GM06990 (cell line): ENCODE results near the gene GP2.

ENCODE experiments used
- DNase-seq: peaks from one replicate; pipeline ENCODE4 v3.0.0-alpha.2; 2011; ENCODE audit not compliant: insufficient read length; ENCODE audit errors: extremely low read depth
- H3K27me3 ChIP-seq: replicated peaks from 2 replicates; pipeline ENCODE4 v1.6.0; 2011; ENCODE audit warnings: low read length; ENCODE audit not compliant: control insufficient read depth, insufficient read depth
- H3K36me3 ChIP-seq: 2 replicates; pipeline ENCODE4 v1.5.1; 2011; ENCODE audit warnings: low read length; ENCODE audit not compliant: control insufficient read depth, insufficient read depth
- H3K4me3 ChIP-seq: replicated peaks from 2 replicates; pipeline ENCODE4 v1.5.1; 2011; ENCODE audit warnings: low read depth, mild to moderate bottlenecking, control low read depth, low read length
- TF ChIP-seq, protein P1 (sequence below): IDR thresholded peaks from 2 replicates; pipeline ENCODE4 v1.5.1; 2011; ENCODE audit warnings: low read length, control low read depth, mild to moderate bottlenecking, inconsistent platforms; ENCODE audit not compliant: insufficient read depth, poor library complexity, severe bottlenecking

Gene GP2

DNA sequence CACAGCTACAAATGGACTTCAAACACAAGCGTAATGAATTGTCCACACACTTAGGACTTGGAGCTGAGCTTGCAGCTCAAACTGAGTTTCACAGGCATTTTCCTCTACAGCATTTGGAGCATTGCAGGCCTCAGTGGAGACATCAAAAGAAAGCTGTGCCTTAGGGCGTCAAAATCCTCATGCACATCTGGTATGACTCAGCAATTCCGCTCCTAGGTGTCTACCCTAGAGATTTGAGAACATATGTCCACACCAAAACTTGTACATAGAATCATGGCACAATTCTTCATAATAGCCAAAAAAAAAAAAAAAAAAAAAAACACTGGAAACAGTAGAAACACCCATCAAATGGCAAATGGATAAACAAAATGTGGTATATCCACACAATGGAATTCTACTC is 47.1 kb downstream of the GP2 start:
- Histone ChIP-seq H3K36me3 (no peaks in the 10 kb centered on the region), H3K27me3 (no peaks in the 10 kb centered on the region; the same call in none of the 2 replicates), H3K4me3 (no peak overlapping the region)
- no peak for DNase-seq
- TF ChIP-seq, protein P1, sequence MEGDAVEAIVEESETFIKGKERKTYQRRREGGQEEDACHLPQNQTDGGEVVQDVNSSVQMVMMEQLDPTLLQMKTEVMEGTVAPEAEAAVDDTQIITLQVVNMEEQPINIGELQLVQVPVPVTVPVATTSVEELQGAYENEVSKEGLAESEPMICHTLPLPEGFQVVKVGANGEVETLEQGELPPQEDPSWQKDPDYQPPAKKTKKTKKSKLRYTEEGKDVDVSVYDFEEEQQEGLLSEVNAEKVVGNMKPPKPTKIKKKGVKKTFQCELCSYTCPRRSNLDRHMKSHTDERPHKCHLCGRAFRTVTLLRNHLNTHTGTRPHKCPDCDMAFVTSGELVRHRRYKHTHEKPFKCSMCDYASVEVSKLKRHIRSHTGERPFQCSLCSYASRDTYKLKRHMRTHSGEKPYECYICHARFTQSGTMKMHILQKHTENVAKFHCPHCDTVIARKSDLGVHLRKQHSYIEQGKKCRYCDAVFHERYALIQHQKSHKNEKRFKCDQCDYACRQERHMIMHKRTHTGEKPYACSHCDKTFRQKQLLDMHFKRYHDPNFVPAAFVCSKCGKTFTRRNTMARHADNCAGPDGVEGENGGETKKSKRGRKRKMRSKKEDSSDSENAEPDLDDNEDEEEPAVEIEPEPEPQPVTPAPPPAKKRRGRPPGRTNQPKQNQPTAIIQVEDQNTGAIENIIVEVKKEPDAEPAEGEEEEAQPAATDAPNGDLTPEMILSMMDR = no peak

DNA sequence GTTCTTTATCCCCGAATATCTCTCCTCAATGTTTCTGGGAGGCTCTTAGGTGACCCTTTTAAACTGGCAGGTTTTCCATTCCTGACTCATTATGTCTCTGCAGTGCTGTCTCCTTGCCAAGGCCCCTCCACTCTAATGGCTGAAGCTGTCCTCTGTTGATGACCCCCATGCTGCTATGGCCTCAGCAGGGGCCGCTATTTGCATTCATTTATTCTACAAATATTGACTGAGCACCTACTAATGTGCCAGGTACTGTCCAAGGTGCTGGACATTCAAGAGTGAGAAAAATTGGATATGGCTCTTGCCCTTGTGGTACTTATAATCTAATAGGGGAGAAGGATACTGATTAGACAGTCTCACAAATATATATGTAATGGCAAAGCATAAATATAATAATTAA is 55.4 kb downstream of the GP2 start:
- no peaks in the 10 kb centered on the region for H3K36me3 ChIP-seq
- DNase-seq = no peak
- H3K4me3 ChIP-seq = no peak overlapping the region
- H3K27me3 ChIP-seq = no peaks in the 10 kb centered on the region
- TF ChIP-seq, protein P1 = no peak

GRCh38 chr16:20268409-20268808 is 58.9 kb downstream of the GP2 start:
- Histone ChIP-seq H3K27me3 (no peaks in the 10 kb centered on the region), H3K4me3 (no peak overlapping the region), H3K36me3 (no peaks in the 10 kb centered on the region)
- DNase-seq = no peak
- TF ChIP-seq, protein P1 = no peak

DNA sequence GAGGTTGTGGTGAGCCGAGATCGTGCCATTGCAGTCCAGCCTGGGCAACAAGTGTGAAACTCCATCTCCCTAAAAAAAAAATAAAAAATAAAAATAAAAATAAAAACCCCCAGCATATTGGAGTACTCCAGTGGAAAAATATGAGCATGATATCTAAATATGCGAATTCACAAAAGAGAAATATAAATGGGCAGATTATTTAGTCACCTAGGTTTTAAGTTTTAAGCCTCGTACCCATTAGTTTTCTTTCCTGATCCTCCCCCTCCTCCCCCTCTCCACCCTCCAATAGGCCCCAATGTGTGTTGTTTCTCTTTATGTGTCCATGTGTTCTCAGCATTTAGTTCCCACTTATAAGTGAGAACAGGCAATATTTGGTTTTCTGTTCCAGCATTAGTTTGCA is 62.3 kb downstream of the GP2 start:
- Histone ChIP-seq H3K36me3 (no peaks in the 10 kb centered on the region), H3K4me3 (no peak overlapping the region), H3K27me3 (no peaks in the 10 kb centered on the region)
- TF ChIP-seq, protein P1 = no peak
- no peak for DNase-seq

GRCh38 chr16:20263138-20263855 is 64.0 kb downstream of the GP2 start:
- TF ChIP-seq, protein P1 = no peak
- no peak for DNase-seq
- no peaks in the 10 kb centered on the region for H3K36me3 ChIP-seq
- H3K4me3 ChIP-seq = no peak overlapping the region
- H3K27me3 ChIP-seq = no peaks in the 10 kb centered on the region

- TF ChIP-seq, protein P1 = no peak
- H3K27me3 ChIP-seq = no peaks in the 10 kb centered on the region
- H3K4me3 ChIP-seq = no peak overlapping the region
- no peaks in the 10 kb centered on the region for H3K36me3 ChIP-seq
- no peak for DNase-seq
Measured at GRCh38 chr16:20262248-20262647, 65.1 kb downstream of the GP2 start.
